Measurements from ENCODE around the gene PPM1N. TPM values are rescaled to one million over a fixed set of nuclear protein-coding genes. Genes with fewer than 3 reads are reported as not detected.
A peak's percentile ranks its signal among the peaks of the same experiment; 100 is the strongest.

The PPM1N gene
- total and polyA plus RNA-seq, 2 of the 13 experiments (the other 11 are each of a cell fraction or from before 2014, with no cell fraction given) = 0.31 to 1.8 TPM

- TF ChIP-seq PRDM10 (CRISPR knock-in tag; IDR thresholded peaks at IDR 0.05; ENCODE audit: low read depth) = peak; percentile 75; the same call in 1 of the 2 replicates
- TF ChIP-seq, protein P1, sequence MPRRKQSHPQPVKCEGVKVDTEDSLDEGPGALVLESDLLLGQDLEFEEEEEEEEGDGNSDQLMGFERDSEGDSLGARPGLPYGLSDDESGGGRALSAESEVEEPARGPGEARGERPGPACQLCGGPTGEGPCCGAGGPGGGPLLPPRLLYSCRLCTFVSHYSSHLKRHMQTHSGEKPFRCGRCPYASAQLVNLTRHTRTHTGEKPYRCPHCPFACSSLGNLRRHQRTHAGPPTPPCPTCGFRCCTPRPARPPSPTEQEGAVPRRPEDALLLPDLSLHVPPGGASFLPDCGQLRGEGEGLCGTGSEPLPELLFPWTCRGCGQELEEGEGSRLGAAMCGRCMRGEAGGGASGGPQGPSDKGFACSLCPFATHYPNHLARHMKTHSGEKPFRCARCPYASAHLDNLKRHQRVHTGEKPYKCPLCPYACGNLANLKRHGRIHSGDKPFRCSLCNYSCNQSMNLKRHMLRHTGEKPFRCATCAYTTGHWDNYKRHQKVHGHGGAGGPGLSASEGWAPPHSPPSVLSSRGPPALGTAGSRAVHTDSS (CRISPR knock-in tag; conservative IDR thresholded peaks at IDR 0.05) = no peak
- TF ChIP-seq ZNF496 (CRISPR knock-in tag; IDR thresholded peaks at IDR 0.05; ENCODE audit: insufficient replicate concordance) = no peak
- no peak for TF ChIP-seq CREM (IDR thresholded peaks at IDR 0.05)
- TF ChIP-seq CREM (CRISPR knock-in tag; IDR thresholded peaks at IDR 0.05) = no peak
- peak; percentile 58 for TF ChIP-seq SALL1 (CRISPR knock-in tag; IDR thresholded peaks at IDR 0.05)
- no peak for TF ChIP-seq NCOA2 (CRISPR knock-in tag; IDR thresholded peaks at IDR 0.05)
- peak; percentile 64; the same call in 1 of the 2 replicates for TF ChIP-seq KDM1A (CRISPR knock-in tag; IDR thresholded peaks at IDR 0.05)
- 0 out of 2 replicates have a peak, but pooled peaks have one; percentile 53 for TF ChIP-seq CC2D1A (CRISPR knock-in tag; IDR thresholded peaks at IDR 0.05)
- no peak for TF ChIP-seq ZNF570 (CRISPR knock-in tag; IDR thresholded peaks at IDR 0.05; ENCODE audit: borderline replicate concordance)
- 0 out of 2 replicates have a peak, but pooled peaks have one; percentile 56 for TF ChIP-seq ZNF510 (CRISPR knock-in tag; IDR thresholded peaks at IDR 0.05; ENCODE audit: low read depth)
- no peak for TF ChIP-seq NR2F6 (IDR thresholded peaks at IDR 0.05)
- peak; percentile 30; the same call in 1 of the 2 replicates for TF ChIP-seq NR2F6 (CRISPR knock-in tag; IDR thresholded peaks at IDR 0.05)
- peak; percentile 80 for TF ChIP-seq ZNF580 (CRISPR knock-in tag; IDR thresholded peaks at IDR 0.05; ENCODE audit: borderline replicate concordance, low read depth)
- TF ChIP-seq ZNF451 (CRISPR knock-in tag; IDR thresholded peaks at IDR 0.05) = no peak
- no peak for TF ChIP-seq ZNF251 (CRISPR knock-in tag; IDR thresholded peaks at IDR 0.05)
- TF ChIP-seq ZNF350 (CRISPR knock-in tag; IDR thresholded peaks at IDR 0.05; ENCODE audit: borderline replicate concordance, low read depth) = peak; percentile 80
- TF ChIP-seq FOXP1 (IDR thresholded peaks at IDR 0.05) = no peak
- TF ChIP-seq FOXP1 (CRISPR knock-in tag; IDR thresholded peaks at IDR 0.05) = no peak
- peak; percentile 52; the same call in 1 of the 2 replicates for TF ChIP-seq ISL2 (CRISPR knock-in tag; IDR thresholded peaks at IDR 0.05)
- TF ChIP-seq ZNF431 (CRISPR knock-in tag; IDR thresholded peaks at IDR 0.05; ENCODE audit: borderline replicate concordance, low read depth) = no peak
- TF ChIP-seq MED13 (CRISPR knock-in tag; IDR thresholded peaks at IDR 0.05) = peak; percentile 32; the same call in 1 of the 2 replicates
- TF ChIP-seq MEIS1 (CRISPR knock-in tag; IDR thresholded peaks at IDR 0.05; ENCODE audit: borderline replicate concordance) = no peak
- no peak for TF ChIP-seq MXD3 (CRISPR knock-in tag; IDR thresholded peaks at IDR 0.05)
- TF ChIP-seq REL (CRISPR knock-in tag; conservative IDR thresholded peaks at IDR 0.05) = no peak
- peak; percentile 26; the same call in 1 of the 2 replicates for TF ChIP-seq ZNF441 (CRISPR knock-in tag; IDR thresholded peaks at IDR 0.05; ENCODE audit: borderline replicate concordance)
- TF ChIP-seq ZMAT3 (CRISPR knock-in tag; conservative IDR thresholded peaks at IDR 0.05) = no peak
Measured at GRCh38 chr19:45478454-45479238, 19.6 kb upstream of the PPM1N start (continued).
